Tibial artery (tissue), 4 donors: ENCODE data around the gene SULT2B1.

Experiments used
- DNase-seq, 2 donors: peaks; one replicate each; pipeline ENCODE4 v3.0.0-alpha.2; 2019
- H3K27ac ChIP-seq, 2 donors: fragments of 200-600 bp; sonication (generic) in 1 of 2; 1 replicate in 1 of 2; 2 replicates in 1 of 2; pipeline ENCODE4 v1.5.1; 2018 to 2019; ENCODE audit warnings: mild to moderate bottlenecking in 1 of 2
- H3K27me3 ChIP-seq, 2 donors: fragments of 200-600 bp; sonication (generic) in 1 of 2; one replicate each; pipeline versions ENCODE4 v1.5.1 to v1.6.0; 2016 to 2019
- H3K36me3 ChIP-seq, 3 donors: fragments of 200-600 bp; sonication (generic) in 2 of 3; one replicate each; pipeline ENCODE4 v1.5.1; 2016 to 2019; ENCODE audit warnings: mild to moderate bottlenecking in 2 of 3
- H3K4me1 ChIP-seq, 4 donors: fragments of 200-600 bp; sonication (generic) in 2 of 4; 1 replicate in 3 of 4; 2 replicates in 1 of 4; pipeline ENCODE4 v1.5.1; 2016 to 2019
- H3K4me3 ChIP-seq, 2 donors: fragments of 200-600 bp; sonication (generic) in 1 of 2; 1 replicate in 1 of 2; 2 replicates in 1 of 2; pipeline ENCODE4 v1.5.1; 2018 to 2019; ENCODE audit warnings: mild to moderate bottlenecking in 2 of 2
- H3K9me3 ChIP-seq, 3 donors: fragments of 200-600 bp; sonication (generic) in 1 of 3; one replicate each; pipeline ENCODE4 v1.5.1; 2016 to 2019
- CTCF ChIP-seq, 2 experiments: fragments of 200-600 bp in 1 of 2; fragments of 450-650 bp in 1 of 2; IDR thresholded peaks; one replicate each; pipeline ENCODE4 v1.5.1; 2017 to 2019; ENCODE audit warnings: antibody characterized with exemption in 2 of 2, mild to moderate bottlenecking in 1 of 2, moderate library complexity in 1 of 2
- intact Hi-C: fragments of 100-400 bp; cut with DNase I; formaldehyde crosslinking; loops from one replicate; pipeline ENCODE4 v1.15.0; 2023; ENCODE audit warnings: low total_unique reads

SULT2B1 gene

GRCh38 chr19:48624067-48624594 lies 72.2 kb downstream of the SULT2B1 start:
- Histone ChIP-seq H3K27ac (peak overlapping the region; percentile 80 to 81), H3K9me3 (no peaks in the 10 kb centered on the region), H3K4me3 (peak overlapping the region; percentile 56 to 64), H3K36me3 (peaks cover 0 to 43% (median 7%) of the 10 kb centered on the region in 3 donors), H3K27me3 (no peaks in the 10 kb centered on the region), H3K4me1 (peaks cover 0 to 42% (median 29%) of the 10 kb centered on the region in 4 donors)
- TF ChIP-seq CTCF (IDR thresholded peaks at IDR 0.05) = peak in 1 of 2 experiments; percentile 7
- intact Hi-C loops = no loop called here
- DNase-seq = peak; percentile 98 to 99

- Histone ChIP-seq H3K27ac (peak overlapping the region; percentile 80 to 81), H3K4me3 (peak overlapping the region; percentile 56 to 64), H3K4me1 (peaks cover 0 to 39% (median 28%) of the 10 kb centered on the region in 4 donors), H3K27me3 (no peaks in the 10 kb centered on the region), H3K9me3 (no peaks in the 10 kb centered on the region), H3K36me3 (peaks cover 0 to 52% (median 7%) of the 10 kb centered on the region in 3 donors)
- no peak for TF ChIP-seq CTCF (IDR thresholded peaks at IDR 0.05)
- intact Hi-C loops = no loop called here
- DNase-seq = peak in 1 of 2 donors; percentile 69
Measured at GRCh38 chr19:48624791-48625723, 73.1 kb downstream of the SULT2B1 start.

GRCh38 chr19:48625891-48626327 lies 73.9 kb downstream of the SULT2B1 start:
- H3K27ac ChIP-seq = no peak overlapping the region
- H3K4me3 ChIP-seq = no peak overlapping the region
- H3K9me3 ChIP-seq = no peaks in the 10 kb centered on the region
- no peaks in the 10 kb centered on the region for H3K27me3 ChIP-seq
- peaks cover 0 to 40% (median 30%) of the 10 kb centered on the region in 4 donors for H3K4me1 ChIP-seq
- no peak for TF ChIP-seq CTCF (IDR thresholded peaks at IDR 0.05)
- intact Hi-C loops = no loop called here
- peaks cover 0 to 61% (median 7%) of the 10 kb centered on the region in 3 donors for H3K36me3 ChIP-seq
- DNase-seq = peak in 1 of 2 donors; percentile 71

- Histone ChIP-seq H3K27ac (no peak overlapping the region), H3K9me3 (no peaks in the 10 kb centered on the region), H3K4me1 (peaks cover 0 to 45% (median 30%) of the 10 kb centered on the region in 4 donors), H3K27me3 (no peaks in the 10 kb centered on the region), H3K4me3 (no peak overlapping the region), H3K36me3 (peaks cover 0 to 69% (median 7%) of the 10 kb centered on the region in 3 donors)
- peak in 1 of 2 donors; percentile 72 for DNase-seq
- intact Hi-C loops = no loop called here
- no peak for TF ChIP-seq CTCF (IDR thresholded peaks at IDR 0.05)
Measured at GRCh38 chr19:48627201-48627864, 75.4 kb downstream of the SULT2B1 start.

GRCh38 chr19:48627865-48628314 lies 75.9 kb downstream of the SULT2B1 start:
- Histone ChIP-seq H3K27me3 (no peaks in the 10 kb centered on the region), H3K36me3 (peaks cover 0 to 69% (median 7%) of the 10 kb centered on the region in 3 donors), H3K4me3 (no peak overlapping the region), H3K9me3 (no peaks in the 10 kb centered on the region), H3K27ac (no peak overlapping the region), H3K4me1 (peaks cover 0 to 46% (median 31%) of the 10 kb centered on the region in 4 donors)
- intact Hi-C loops = no loop called here
- DNase-seq = no peak
- no peak for TF ChIP-seq CTCF (IDR thresholded peaks at IDR 0.05)
